CD14-positive monocyte (primary cell): Measurements from ENCODE around the gene UACA. TPM values are rescaled to one million over a fixed set of nuclear protein-coding genes. Genes with fewer than 3 reads are reported as not detected.

Source experiments
- DNase-seq, 3 donors: peaks; one replicate each; pipeline ENCODE4 v3.0.0-alpha.2; 2011 to 2022
- H2AFZ ChIP-seq: 2 replicates; pipeline ENCODE4 v1.6.0; 2012; ENCODE audit warnings: mild to moderate bottlenecking, low read depth, low read length, inconsistent platforms; ENCODE audit not compliant: insufficient read depth, poor library complexity, severe bottlenecking
- H3K27ac ChIP-seq, 2 donors: 1 replicate in 1 of 2; 2 replicates in 1 of 2; pipeline ENCODE4 v1.5.1; 2012 to 2013; ENCODE audit warnings: low read length in 2 of 2, control low read depth in 1 of 2, inconsistent platforms in 1 of 2, low read depth in 1 of 2, mild to moderate bottlenecking in 1 of 2
- H3K27me3 ChIP-seq, 2 donors: one replicate each; pipeline versions ENCODE4 v1.6.0 to v1.6.1; 2011 to 2013; ENCODE audit warnings: low read length in 2 of 2; ENCODE audit not compliant: control insufficient read depth in 2 of 2, insufficient read depth in 2 of 2
- H3K36me3 ChIP-seq, 2 donors: replicated peaks in 1 of 2; 1 replicate in 1 of 2; 2 replicates in 1 of 2; pipeline versions ENCODE4 v1.5.1 to v1.6.1; 2012 to 2013; ENCODE audit warnings: low read length in 2 of 2, control low read depth in 1 of 2, inconsistent platforms in 1 of 2, mild to moderate bottlenecking in 1 of 2; ENCODE audit not compliant: insufficient read depth in 2 of 2, control insufficient read depth in 1 of 2
- H3K4me1 ChIP-seq, 2 donors: 1 replicate in 1 of 2; 2 replicates in 1 of 2; pipeline versions ENCODE4 v1.5.1 to v1.6.1; 2012 to 2013; ENCODE audit warnings: low read length in 2 of 2, control low read depth in 1 of 2, inconsistent platforms in 1 of 2, mild to moderate bottlenecking in 1 of 2, moderate library complexity in 1 of 2; ENCODE audit not compliant: insufficient read depth in 2 of 2, control insufficient read depth in 1 of 2
- H3K4me2 ChIP-seq: replicated peaks from 2 replicates; pipeline ENCODE3; 2012; ENCODE audit warnings: low read length, moderate library complexity, mild to moderate bottlenecking; ENCODE audit not compliant: poor library complexity, severe bottlenecking; ENCODE audit errors: extremely low read depth
- H3K4me3 ChIP-seq, 3 experiments: fragments of 200-600 bp in 1 of 3; sonication (generic) in 1 of 3; replicated peaks in 1 of 3; 1 replicate in 2 of 3; 2 replicates in 1 of 3; pipeline ENCODE4 v1.5.1; 2011 to 2013; ENCODE audit warnings: low read length in 3 of 3, mild to moderate bottlenecking in 3 of 3, control low read depth in 2 of 3, low read depth in 2 of 3, inconsistent platforms in 1 of 3, moderate library complexity in 1 of 3
- H3K79me2 ChIP-seq: 2 replicates; pipeline ENCODE4 v1.6.0; 2012; ENCODE audit warnings: mild to moderate bottlenecking, control low read depth, inconsistent platforms, low read length, moderate library complexity; ENCODE audit not compliant: insufficient read depth
- H3K9ac ChIP-seq: 2 replicates; pipeline ENCODE4 v1.6.0; 2017; ENCODE audit warnings: low read length, mild to moderate bottlenecking; ENCODE audit not compliant: insufficient read depth, poor library complexity, severe bottlenecking
- H3K9me3 ChIP-seq, 2 donors: replicated peaks in 1 of 2; 1 replicate in 1 of 2; 2 replicates in 1 of 2; pipeline versions ENCODE4 v1.5.1 to v1.6.1; 2012 to 2013; ENCODE audit warnings: low read length in 2 of 2, control low read depth in 1 of 2; ENCODE audit not compliant: control insufficient read depth in 1 of 2, insufficient read depth in 1 of 2
- H4K20me1 ChIP-seq: 2 replicates; pipeline ENCODE4 v1.6.0; 2012; ENCODE audit warnings: mild to moderate bottlenecking, low read length, control low read depth, moderate library complexity; ENCODE audit not compliant: insufficient read depth
- H3K27ac Mint-ChIP-seq, 7 donors: one replicate each; pipeline ENCODE4 v1.8.0; 2020; ENCODE audit warnings: mild to moderate bottlenecking in 7 of 7, mixed read lengths in 7 of 7, moderate library complexity in 6 of 7, inconsistent platforms in 2 of 7
- H3K27me3 Mint-ChIP-seq, 3 donors: one replicate each; pipeline ENCODE4 v1.8.0; 2021 to 2022; ENCODE audit warnings: low read depth in 3 of 3, mild to moderate bottlenecking in 3 of 3, mixed read lengths in 3 of 3, moderate library complexity in 3 of 3, inconsistent platforms in 1 of 3
- H3K36me3 Mint-ChIP-seq, 2 donors: one replicate each; pipeline ENCODE4 v1.8.0; 2020; ENCODE audit warnings: mixed read lengths in 2 of 2, inconsistent platforms in 1 of 2, mild to moderate bottlenecking in 1 of 2
- H3K4me1 Mint-ChIP-seq: one replicate; pipeline ENCODE4 v1.8.0; 2020; ENCODE audit warnings: mild to moderate bottlenecking, mixed read lengths
- H3K4me3 Mint-ChIP-seq, 2 donors: one replicate each; pipeline ENCODE4 v1.8.0; 2020; ENCODE audit warnings: mild to moderate bottlenecking in 2 of 2, mixed read lengths in 2 of 2, moderate library complexity in 1 of 2
- H3K9me3 Mint-ChIP-seq, 7 donors: one replicate each; pipeline ENCODE4 v1.8.0; 2020 to 2022; ENCODE audit warnings: mixed read lengths in 7 of 7, mild to moderate bottlenecking in 6 of 7, moderate library complexity in 6 of 7, inconsistent platforms in 2 of 7
- CTCF ChIP-seq: fragments of 200-600 bp; IDR thresholded peaks from one replicate; pipeline ENCODE4 v1.8.0; 2022; ENCODE audit warnings: antibody characterized with exemption, mild to moderate bottlenecking
- WGBS: methylation state at CpG from one replicate; pipeline ENCODE4 v1.1.5; 2013; ENCODE audit warnings: missing lambda C conversion rate; ENCODE audit not compliant: insufficient coverage; 5-methylcytosine and 5-hydroxymethylcytosine counted together
- intact Hi-C, 2 donors: fragments of 100-400 bp; cut with micrococcal nuclease; formaldehyde crosslinking; loops; one replicate each; pipeline versions ENCODE4 v1.15.0 to v1.15.1; 2023
- polyA plus RNA-seq, 3 donors: library from polyadenylated mRNA; depleted of rRNA in 1 of 3; unstranded in 2 of 3; stranded (reverse) in 1 of 3; fragments of 300-500 nt in 2 of 3; fragments of >200 nt in 1 of 3; fragmentation: Illumina TruSeq in 2 of 3; gene quantifications; 1 replicate in 2 of 3; 2 replicates in 1 of 3; pipeline ENCODE4 v1.2.3, GENCODE V29; 2012 to 2021

UACA gene
- polyA plus RNA-seq, 3 donors = 1.7 to 3.1 (median 2.4) TPM

- Histone ChIP-seq H4K20me1 (no peaks in the 10 kb centered on the region), H3K4me1 (no peaks in the 10 kb centered on the region), H3K79me2 (no peaks in the 10 kb centered on the region), H3K27me3 (no peaks in the 10 kb centered on the region), H3K4me3 (no peak overlapping the region), H3K4me2 (no peak overlapping the region), H3K27ac (no peak overlapping the region), H2AFZ (no peak overlapping the region), H3K9me3 (no peaks in the 10 kb centered on the region), H3K9ac (no peak overlapping the region), H3K36me3 (no peaks in the 10 kb centered on the region)
- no peaks in the 10 kb centered on the region for H3K9me3 Mint-ChIP-seq
- no peaks in the 10 kb centered on the region for H3K36me3 Mint-ChIP-seq
- H3K27me3 Mint-ChIP-seq = peaks cover 6% of the 10 kb centered on the region in 3 donors
- 95% methylated on average over 11 of the region's 14 CpGs for WGBS
- H3K4me1 Mint-ChIP-seq = peaks cover 9% of the 10 kb centered on the region
- intact Hi-C loops = no loop called here
- no peak overlapping the region for H3K4me3 Mint-ChIP-seq
- no peak for TF ChIP-seq CTCF
- peak overlapping the region in 1 of 7 donors; percentile 28 for H3K27ac Mint-ChIP-seq
- no peak for DNase-seq
Measured at GRCh38 chr15:70796516-70797310, 33.4 kb upstream of the UACA start.

- intact Hi-C loops = no loop called here
- no peak for TF ChIP-seq CTCF
- Mint-ChIP-seq H3K4me1 (peaks cover 9% of the 10 kb centered on the region), H3K4me3 (no peak overlapping the region), H3K36me3 (no peaks in the 10 kb centered on the region), H3K27me3 (peaks cover 2 to 6% (median 6%) of the 10 kb centered on the region in 3 donors), H3K27ac (peak overlapping the region in 1 of 7 donors; percentile 72), H3K9me3 (no peaks in the 10 kb centered on the region)
- no peaks in the 10 kb centered on the region for H3K4me1 ChIP-seq
- H2AFZ ChIP-seq = no peak overlapping the region
- no peak overlapping the region for H3K4me2 ChIP-seq
- no peaks in the 10 kb centered on the region for H4K20me1 ChIP-seq
- DNase-seq = no peak
- H3K79me2 ChIP-seq = no peaks in the 10 kb centered on the region
- no peaks in the 10 kb centered on the region for H3K36me3 ChIP-seq
- H3K9ac ChIP-seq = no peak overlapping the region
- no peak overlapping the region for H3K4me3 ChIP-seq
- H3K27me3 ChIP-seq = no peaks in the 10 kb centered on the region
- 100% methylated on average over 1 of the region's 2 CpGs for WGBS
- no peak overlapping the region for H3K27ac ChIP-seq
- no peaks in the 10 kb centered on the region for H3K9me3 ChIP-seq
Measured at GRCh38 chr15:70795311-70795665, 31.9 kb upstream of the UACA start.
